NCI-H128 (cell line): ENCODE results near the gene TRIM44.

Source experiments
- DNase-seq: peaks from one replicate; lab custom pipeline; 2025; ENCODE audit not compliant: unreplicated experiment; lab: John Stamatoyannopoulos, UW

Gene TRIM44

DNA sequence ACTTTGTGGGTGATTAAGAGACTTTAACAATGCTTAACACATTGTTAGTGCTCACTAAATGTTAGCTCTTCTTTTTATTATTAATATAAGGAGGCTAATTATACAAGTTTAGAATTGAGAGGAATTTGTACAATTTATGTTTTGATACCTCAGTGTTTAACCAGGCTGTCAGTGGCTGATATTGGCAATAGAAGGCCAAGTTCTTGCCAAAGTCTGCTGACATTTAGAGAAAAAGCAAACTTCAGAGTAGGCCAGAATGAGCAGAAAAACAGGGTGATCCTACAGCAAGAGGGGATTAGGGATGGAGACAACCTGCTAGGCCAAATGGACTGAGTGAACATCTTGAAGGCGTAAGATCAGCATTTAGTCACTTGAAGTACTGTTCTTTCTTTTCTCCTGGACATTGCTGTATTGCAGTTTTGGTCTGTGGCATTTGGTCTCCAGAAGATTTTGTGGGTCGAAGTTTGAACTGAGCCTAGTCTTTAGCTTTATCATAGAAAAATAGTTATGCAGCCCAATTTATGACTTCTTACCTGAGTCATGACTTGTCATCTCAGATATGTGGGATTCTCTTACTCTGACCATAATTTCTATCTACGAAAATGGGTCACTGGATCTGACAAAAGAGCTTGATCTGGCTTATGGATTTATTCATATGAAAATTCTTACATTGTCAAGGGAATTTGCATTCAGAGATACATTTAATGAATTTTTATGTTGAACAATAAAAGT, 9.0 kb downstream of the TRIM44 start:
- no peak for DNase-seq

DNA sequence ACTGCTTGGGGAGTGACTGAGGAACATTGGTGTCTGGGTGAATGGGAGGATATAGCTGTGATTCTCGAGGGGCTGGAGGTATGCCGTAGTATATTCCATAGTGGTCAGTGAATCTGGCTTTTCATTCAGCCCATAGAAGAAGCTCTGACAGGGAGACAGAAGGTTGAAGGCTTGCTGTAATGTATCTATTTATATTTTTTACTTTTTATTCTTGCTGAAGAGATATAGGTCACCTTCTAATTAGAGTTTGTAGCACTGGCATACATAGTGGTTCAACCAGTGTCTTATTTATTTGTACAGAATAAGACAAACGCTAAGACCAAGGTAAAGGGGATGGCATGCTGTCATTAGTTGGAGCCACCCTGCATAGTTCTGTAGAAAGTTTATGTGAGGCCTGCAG, 10.0 kb downstream of the TRIM44 start:
- no peak for DNase-seq

DNA sequence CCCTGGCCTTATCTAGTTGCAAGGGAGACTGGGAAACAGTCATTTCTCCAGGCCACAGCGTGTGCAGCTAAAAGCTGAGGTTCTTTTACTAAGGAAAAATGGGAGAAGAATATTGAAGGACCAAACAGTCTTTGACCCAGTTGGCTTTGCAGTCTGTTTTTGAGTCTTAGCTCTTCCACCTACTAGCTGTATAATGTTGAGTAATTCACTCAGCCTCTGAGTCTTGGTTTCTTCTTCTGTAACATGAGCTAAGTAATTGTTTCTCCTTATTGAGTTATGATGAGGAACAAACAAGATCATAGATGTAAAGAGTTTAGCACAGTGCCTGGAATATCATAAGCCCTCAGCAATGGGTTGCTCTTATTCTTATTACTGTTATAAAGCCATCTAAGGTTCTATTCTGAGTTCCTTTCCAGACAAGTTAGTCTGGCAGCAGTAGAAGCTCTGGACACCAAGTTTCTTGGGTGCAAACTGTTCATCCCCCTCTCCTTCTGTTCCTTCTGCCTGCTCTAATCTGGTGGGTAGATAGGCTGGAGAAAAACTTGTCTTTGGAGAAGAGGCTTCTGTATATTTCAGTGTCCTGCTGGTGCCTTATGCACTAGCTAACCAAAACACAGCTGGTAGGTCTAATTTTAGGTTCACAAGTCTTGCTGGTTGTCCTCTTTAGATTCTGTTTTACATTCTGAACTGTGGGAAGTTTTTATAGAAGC, 13.5 kb downstream of the TRIM44 start:
- DNase-seq = no peak

DNA sequence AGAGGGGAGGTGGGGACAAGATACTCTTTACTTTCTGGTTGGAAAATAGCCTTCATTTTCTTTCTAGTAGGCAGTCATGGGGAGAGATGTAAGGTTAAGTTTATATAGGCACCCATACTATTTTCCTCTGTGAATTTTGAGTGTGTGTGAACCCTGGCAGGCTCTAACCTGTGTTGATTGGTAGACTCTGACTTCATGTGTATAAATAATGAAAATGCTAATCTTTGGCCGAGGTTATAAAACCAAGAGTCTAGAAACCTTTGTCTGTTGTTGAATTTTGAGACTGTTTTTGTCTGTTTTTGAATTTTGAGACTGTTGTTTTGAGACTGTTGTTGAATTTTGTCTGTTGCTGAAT, 14.0 kb downstream of the TRIM44 start:
- DNase-seq = no peak

DNA sequence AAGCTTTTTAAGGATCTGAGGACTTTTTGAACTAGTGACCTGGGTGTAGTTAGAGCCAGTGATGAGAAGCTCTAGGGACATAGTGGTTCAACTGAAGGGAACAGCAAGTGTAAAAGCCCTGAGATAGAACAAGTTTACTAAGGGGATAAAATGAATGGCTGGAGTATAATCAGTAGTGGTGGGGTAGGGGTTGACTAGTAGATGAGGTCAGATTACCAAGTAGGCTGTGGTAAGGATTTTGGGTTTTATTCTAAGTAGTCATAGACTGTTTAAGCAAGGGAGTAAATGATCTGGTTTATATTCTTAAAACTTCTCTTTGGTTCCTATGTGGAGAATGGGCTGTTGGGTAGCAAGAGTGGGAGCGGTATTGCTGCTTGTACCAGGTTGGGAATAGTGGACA, 15.3 kb downstream of the TRIM44 start:
- DNase-seq = no peak

DNA sequence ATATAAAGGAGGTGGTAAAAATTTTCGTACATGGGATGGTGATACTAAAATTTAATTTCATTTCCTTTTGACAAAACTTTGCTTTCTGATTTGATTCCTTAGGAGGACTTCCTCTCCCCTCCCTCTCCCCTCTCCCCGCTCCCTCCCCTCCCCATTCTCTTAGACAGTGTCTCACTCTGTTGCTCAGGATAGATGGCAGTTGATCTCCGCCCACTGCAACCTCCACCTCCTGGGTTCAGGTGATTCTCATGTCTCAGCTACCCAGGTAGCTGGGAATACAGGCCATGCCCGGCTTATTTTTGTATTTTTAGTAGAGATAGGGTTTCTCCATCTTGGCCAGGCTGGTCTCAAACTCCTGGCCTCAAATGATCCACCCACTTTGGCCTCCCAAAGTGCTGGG, 15.9 kb downstream of the TRIM44 start:
- DNase-seq = no peak

DNA sequence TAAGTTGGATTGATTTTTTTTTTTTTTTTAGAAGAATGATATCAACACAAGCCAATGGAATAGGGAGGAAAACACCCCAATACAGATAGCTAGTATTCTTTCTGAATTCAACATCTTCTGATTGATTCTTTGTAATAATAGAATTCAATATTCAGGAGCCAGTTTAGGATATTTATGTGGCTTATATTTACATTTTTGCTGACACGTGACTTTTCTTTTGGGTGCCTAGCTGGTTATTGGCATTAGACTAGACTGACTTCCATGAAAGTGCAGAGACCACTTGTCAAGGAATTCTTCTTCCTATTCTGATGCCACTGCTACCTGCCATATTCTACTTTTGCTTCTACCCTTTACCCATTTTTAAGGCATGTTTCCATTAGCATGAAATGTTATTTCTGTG, 16.4 kb downstream of the TRIM44 start:
- DNase-seq = no peak

DNA sequence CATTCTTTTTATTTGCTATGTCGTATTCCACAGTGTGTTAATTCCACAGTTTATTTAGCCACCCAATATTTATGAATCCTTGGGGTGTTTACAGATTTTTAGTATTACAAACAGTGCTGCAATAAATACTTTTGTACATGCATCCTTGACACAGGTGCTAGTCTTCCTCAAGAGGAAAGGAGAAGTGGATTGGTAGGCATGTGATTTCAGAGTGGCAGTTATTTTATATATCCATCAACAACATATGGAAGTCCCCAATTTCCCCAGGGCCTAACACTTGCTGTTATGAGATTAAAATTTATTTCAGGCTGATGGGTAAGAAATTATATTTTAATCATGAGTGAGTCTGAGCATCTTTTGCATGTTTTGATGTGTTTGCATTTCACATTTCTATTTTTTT, 17.9 kb downstream of the TRIM44 start:
- DNase-seq = no peak

DNA sequence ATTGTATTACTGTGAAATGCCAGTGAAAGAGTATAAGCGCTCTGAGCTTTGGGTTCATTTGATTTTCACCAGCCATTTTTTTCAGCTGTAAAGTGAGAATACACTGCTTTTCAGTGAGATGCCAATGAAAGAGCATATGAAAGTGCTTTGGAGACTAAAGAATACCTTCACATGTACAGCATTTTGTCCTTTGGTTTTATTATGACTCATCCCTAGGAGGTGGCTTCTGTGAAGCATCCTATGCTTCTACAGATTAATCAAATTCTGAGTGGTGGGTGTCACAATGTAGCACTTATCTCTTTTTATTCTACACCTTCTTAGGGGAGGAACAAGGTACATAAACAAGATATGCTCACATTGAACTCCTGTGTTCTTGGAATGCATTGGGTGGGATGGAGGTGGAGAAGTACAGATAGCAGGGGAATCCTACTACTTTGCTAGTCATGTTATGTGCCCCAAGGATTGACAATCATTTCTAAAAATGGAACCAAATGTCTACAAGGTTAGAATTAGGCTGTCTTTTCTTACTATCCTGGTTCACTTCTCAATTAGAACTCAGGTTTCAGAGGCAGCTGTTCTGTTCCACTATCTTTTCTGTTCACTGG, 18.7 kb downstream of the TRIM44 start:
- DNase-seq = no peak

DNA sequence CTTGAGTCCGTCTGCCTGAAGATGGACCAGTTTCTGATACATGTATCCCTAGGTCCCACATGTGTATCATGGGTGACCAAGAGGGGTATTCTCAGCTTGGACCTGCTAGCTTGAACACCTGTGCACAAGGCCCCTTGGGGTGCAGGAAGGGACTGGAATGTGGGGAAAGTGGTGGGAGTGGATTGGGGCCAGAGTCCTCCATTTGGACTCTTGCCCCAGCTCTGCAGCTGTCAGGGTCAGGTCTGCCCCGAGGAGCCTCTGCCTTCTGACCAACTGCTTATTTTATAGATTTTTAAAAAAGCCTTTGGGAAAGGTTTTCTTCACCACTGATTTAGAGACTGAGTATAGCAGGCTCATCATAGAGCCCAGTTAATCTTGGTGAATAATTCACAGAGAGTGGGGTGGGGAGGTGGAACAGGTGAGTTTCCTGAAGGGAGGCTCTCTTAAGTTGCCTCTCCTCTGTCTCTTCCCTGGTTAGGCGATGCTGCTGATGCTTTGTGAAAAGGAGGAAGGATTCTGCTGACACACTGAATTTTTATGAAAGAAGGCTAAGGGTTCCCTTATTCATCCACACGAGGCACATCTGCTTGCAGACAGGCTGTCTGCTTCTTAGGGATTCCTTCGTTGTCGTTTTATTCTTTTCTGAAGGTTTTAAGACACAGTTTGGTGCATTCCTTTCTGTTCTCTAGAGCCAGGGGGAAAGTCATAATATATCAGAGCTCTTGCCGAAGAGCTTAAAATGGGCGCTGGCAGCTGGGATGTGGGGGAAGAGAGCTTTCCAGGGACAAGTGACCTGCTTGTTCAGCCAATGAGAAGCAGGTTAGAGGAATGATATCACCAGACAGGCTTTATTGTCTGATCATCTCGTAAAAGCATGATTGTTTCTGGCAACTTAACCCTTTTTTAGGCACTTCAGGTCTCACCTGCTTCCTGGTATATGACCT, 19.9 kb downstream of the TRIM44 start:
- peak; percentile 14 for DNase-seq

DNA sequence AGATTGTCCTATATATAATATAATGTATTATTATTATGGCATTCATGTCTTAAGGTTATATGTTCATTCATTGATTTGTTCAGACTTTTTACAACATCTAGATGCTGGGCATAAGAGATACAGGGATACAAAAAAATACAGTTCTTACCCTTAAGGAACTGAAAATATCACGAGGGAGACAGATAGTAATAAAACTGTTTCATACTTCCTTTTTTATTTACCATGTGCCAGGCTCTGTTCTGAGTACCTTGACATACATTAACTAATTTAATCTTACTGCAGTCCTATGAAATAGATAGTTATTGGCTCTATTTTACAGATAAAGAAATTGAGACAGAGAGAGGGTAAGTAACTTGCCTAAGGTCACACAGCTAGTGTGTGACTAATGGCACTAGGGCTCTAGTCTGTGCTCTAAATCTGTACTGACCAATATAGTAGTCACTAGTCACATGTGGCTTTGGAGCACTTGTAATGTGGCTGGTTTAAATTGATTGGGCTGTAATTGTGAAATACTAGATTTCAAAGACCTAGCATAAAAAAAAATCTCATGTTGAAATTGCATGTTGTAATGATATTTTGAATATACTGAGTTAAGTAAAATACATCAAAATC, 21.3 kb downstream of the TRIM44 start:
- DNase-seq = no peak

DNA sequence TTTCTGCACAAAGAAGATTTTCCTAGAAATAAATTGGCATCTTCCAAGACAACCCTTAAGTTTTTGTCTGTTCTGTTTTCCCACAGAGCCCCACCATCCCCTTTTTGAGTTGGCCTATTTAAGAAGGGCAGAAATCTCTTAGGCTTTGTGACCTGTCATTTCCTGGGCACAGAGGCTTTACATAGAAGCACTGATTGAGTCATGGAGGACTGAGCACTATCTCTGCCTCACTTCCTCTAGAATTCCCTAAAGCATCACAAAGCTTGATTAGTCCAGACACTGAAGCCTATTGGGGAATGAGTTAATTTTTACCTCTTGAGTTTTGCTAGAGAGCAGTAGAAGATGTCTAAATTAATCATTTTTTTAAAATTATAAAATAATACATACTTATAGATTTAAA, 25.4 kb downstream of the TRIM44 start:
- no peak for DNase-seq

DNA sequence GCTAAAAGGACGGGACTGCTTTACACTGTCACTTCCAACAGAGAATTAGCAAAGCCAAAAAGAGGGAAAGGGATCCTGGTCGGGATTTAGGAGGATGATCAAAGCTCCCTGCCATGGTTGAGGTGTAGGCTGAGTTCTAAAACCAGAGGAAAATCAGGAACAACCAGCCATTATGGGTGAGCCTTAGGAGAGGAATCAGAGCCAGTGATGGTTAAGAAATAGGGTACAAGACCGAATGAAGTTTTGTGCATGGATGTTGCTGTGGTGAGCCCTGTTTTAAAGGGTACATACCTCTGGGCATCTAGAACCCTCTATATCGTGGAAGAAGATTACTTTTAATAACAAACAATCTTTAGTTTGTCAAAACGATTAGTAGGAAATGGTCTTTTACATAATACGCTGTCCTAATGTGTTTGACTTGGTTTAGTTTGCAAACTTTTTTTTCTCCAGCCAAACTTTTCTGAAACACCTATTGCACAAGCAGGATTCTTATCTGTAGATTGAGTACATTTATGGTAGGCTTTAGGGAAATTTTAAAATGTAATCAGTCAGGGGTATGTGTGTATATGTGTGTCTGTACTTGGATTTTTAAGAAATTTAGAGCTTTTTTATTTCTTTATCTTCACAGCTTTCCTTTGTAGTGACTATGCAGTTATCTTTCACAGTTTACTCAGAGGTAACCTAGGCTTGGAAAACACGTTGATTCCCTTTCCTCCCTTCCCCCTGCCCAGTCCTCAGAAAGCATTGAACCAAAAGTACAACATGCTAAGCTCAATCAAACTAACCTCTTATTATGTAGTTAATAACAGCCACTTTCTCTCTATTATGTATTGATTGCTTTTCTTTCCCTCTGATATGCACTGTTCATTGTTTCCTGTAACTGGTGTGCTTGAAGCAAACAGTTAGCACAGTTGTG, 26.8 kb downstream of the TRIM44 start:
- DNase-seq = no peak

DNA sequence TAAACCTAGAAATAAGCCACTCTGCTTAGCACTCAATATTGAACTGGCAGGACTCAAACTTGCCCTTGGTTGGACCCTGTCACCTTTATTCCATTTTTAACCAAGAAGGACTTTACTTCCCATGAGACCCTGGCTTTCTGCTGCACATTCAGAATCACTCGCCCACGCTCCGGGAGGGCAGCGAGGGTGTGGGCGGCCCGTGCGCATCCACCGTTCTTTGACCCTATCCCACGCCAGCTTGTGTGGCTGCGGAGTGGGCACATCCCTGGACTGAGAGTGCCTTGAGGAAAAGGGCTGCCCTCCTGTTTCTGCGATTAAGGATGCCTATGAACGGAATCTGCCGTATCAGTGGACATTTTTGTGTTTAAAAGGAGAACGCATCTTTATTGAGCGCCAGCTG, 39.6 kb downstream of the TRIM44 start:
- DNase-seq = no peak

DNA sequence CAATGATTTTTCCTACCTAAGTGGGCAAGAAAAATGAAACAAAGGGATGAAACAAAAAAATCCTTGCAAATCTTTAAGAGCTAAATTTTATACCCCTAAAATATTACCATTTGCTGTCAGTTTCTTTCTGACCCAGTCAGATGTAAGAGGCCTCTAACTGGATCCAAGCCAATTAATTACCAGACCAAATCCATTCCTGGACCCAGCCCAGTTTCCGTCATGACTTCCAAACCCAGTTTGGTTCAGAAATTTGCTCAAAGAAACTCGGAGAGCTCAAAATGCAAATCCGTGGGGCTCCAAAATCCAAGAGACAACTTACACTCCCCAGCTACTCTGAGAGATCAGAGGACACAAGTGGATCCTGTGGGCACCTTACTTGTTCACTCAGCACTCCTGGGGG, 46.8 kb downstream of the TRIM44 start:
- DNase-seq = no peak

DNA sequence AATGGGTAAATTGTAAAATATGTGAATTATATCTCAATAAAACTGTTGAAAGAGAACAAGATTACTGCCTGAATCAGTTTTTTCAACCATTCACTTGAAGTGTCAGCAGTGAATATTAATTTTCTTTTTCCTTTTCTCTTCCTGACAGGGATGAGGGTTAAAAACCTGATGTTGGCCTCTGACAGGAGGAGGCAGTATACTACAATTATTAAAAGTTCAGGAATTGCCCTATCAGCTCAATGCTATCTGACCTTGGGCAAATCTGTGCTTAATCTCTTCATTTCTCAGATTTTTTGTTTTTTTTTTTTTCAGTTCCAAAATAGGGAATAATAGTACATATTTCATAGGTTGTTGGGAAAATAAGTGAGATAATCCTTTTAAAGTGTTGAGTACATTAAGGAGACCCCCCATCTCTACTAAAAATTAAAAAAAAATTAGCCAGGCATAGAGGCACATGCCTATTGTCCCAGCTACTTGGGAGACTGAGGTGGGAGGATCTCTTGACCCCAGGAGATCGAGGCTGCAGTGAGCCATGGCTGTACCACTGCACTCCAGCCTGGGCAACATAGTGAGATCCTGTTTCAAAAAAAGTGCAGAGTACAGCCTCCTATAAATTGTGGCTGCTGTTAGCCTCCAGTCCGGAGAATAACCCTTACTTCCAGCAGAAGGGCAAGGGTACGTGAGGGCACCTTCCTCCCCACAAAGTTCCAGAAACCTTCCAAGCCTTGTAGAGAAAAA, 48.8 kb downstream of the TRIM44 start:
- no peak for DNase-seq

DNA sequence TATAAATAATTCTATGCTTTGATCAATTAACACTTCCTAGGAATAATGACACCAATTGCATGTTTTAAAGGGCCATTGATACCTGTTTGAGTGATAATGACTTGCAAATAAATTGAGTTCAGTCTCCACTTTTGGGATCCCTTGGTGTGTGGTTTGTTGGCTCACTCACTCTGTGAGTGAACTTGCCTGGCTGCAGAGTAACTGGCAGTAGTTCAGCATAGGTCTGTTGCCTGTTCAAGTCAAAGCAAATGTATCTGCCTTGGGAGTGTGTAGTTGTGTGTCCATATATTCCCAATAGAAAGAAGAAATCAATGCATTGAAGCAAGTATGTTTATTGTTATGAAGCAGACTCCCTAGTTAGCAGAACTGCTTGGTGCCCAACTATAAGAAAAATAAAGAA, 49.3 kb downstream of the TRIM44 start:
- DNase-seq = no peak

DNA sequence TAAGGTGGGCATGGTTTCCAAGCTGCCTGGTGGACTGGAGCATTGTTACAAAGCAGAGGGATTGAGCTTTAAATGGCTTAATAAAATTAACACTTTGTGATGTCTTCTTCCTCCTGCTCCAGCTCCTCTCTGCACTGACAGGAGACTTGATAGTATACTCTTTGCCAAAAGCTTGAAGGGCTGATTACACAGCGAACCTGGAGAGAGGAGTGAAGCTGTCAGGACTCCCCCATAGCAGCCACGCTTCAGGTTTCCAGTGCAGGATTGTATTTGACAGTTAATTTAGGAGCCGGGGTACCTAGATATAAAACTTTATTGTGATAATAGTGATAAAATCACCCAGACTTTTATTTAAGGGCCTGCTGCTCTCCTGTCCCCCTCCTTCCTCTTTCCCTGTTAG, 50.0 kb downstream of the TRIM44 start:
- DNase-seq = no peak

DNA sequence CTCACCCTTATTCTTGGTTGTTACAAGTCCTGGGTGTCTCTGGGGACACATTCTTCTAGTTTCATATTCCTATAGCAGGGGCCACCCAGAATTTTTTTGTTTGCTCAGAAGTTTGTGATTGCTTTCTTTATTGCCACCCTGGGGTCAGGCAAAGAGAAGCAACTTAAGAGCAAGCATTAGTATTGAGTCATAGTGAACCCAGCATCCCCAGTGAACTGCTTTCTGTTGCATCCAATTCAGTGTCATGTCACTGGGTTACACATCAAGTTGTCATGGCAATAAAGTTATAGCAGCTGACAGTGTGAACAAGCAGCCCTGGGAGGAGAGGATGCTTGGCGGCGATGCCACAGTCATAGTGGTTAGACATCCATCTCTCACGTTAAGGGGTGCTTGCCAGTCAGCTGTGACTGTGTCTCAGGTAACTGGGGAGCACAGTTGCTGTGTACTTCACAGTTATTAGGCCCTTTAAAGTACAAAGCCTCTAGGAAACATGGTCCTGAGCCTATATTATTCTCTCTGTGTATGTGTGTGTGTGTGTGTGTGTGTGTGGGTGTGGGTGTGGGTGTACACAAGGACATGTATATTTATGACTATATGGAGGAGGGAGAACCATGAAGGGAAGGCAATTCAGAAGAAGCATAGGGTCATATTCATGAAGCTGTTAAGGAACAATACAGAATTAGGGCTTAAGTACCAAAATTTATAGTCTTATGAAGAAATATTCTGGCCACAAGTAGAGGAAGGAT, 52.5 kb downstream of the TRIM44 start:
- DNase-seq = no peak
